ENCODE results near the gene RET. TPM values are rescaled to one million over a fixed set of nuclear protein-coding genes. Genes with fewer than 3 reads are reported as not detected.

Gene RET
- total and polyA plus RNA-seq, 2 of the 8 experiments (the other 6 are each of a cell fraction or from before 2014, with no cell fraction given) = 6.7 to 8.4 TPM

DNA sequence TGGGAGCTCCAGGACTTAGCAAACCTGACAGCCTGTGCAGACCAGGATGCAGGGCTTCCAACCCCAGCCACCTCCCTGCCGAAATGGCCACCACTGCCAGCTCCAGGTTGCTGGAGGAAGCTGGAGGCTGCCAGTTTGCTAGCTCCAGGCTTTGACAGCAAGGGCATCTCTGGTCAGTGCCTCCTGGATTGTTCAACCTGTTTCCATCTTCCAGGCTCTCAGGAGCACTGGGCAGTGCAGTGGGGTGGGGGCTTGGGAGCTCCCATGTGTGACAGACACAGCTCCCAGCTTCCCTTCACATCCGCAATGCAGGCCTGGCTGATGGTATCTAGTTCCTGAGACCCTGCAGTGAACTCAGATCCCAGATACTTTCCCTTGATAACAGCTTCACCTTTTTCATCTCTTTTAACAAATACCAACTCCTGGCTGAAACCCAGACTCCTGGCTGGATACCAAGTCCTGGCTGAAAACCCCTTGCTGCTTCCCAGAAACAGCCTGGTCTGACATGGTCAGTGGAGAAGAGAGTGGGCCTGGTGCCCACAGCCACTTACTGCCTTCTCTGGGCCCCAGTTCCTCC lies 20.8 kb upstream of the RET start:
- Histone ChIP-seq H3K27me3 (replicated peaks in 1 of 4; ENCODE audit: control insufficient read depth in 3 of 4, extremely low read depth in 1 of 4, insufficient read depth in 3 of 4, low read length in 3 of 4) (no peaks in the 10 kb centered on the region), H3K18ac (ENCODE audit: extremely low read depth, low read length) (no peak overlapping the region), H4K91ac (replicated peaks; ENCODE audit: insufficient read length, low read length) (no peak overlapping the region), H4K5ac (ENCODE audit: insufficient read length, low read depth, low read length) (no peak overlapping the region), H3K4ac (replicated peaks; ENCODE audit: insufficient read length, low read depth, low read length) (no peak overlapping the region), H3K56ac (replicated peaks; ENCODE audit: insufficient read length, low read depth, low read length) (no peak overlapping the region), H3K79me2 (ENCODE audit: control insufficient read depth in 1 of 2, insufficient read depth in 2 of 2, low read length in 2 of 2) (no peaks in the 10 kb centered on the region), H2AFZ (ENCODE audit: low read length) (no peak overlapping the region), H3K4me3 (ENCODE audit: extremely low read depth in 1 of 4, insufficient read depth in 2 of 4, low read depth in 3 of 4, low read length in 4 of 4) (no peak overlapping the region), H2AK5ac (ENCODE audit: low read depth, low read length) (no peak overlapping the region), H4K8ac (ENCODE audit: extremely low read depth, insufficient read depth, low read length) (no peak overlapping the region; the same call in 1 of the 2 replicates), H3K36me3 (ENCODE audit: control insufficient read depth in 2 of 4, insufficient read depth in 4 of 4, low read length in 3 of 4) (no peaks in the 10 kb centered on the region), H3K9ac (replicated peaks in 1 of 4; ENCODE audit: extremely low read depth in 1 of 4, low read depth in 3 of 4, low read length in 3 of 4) (no peak overlapping the region), H2BK120ac (replicated peaks; ENCODE audit: low read depth, low read length) (no peak overlapping the region), H2BK15ac (ENCODE audit: low read length) (no peak overlapping the region), H2BK20ac (ENCODE audit: low read length) (no peak overlapping the region), H2BK12ac (ENCODE audit: low read depth, low read length) (no peak overlapping the region), H4K20me1 (replicated peaks in 1 of 2; ENCODE audit: control insufficient read depth in 1 of 2, insufficient read depth in 2 of 2, low read length in 2 of 2) (no peaks in the 10 kb centered on the region), H2BK5ac (ENCODE audit: low read depth, low read length) (no peak overlapping the region; the same call in 1 of the 2 replicates), H3K4me2 (ENCODE audit: insufficient read depth in 1 of 2, low read depth in 2 of 2, low read length in 2 of 2) (no peak overlapping the region), H3K4me1 (replicated peaks in 1 of 4; ENCODE audit: control insufficient read depth in 3 of 4, insufficient read depth in 4 of 4, low read length in 3 of 4) (no peaks in the 10 kb centered on the region; a peak in 1 of 7 replicates), H3K14ac (ENCODE audit: insufficient read length) (no peak overlapping the region), H3K27ac (ENCODE audit: low read depth, low read length) (no peak overlapping the region), H3K23me2 (ENCODE audit: low read depth, low read length) (no peaks in the 10 kb centered on the region), H3K79me1 (ENCODE audit: low read depth, low read length) (no peaks in the 10 kb centered on the region), H3K9me3 (ENCODE audit: insufficient read depth in 2 of 2, low read depth in 1 of 2, low read length in 1 of 2) (no peaks in the 10 kb centered on the region), H3K23ac (ENCODE audit: insufficient read length) (no peak overlapping the region)
- CTCF ChIA-PET (ENCODE audit: partially characterized antibody) = interaction anchor here (0.8 to 1.6 kb wide), 6 partner anchors 10 to 185 kb away, joined by 3 to 4 read pairs (median 3); no protein-coding TSS in a partner anchor
- FAIRE-seq = no peak
- no peak for DNase-seq (ENCODE audit: low read depth in 1 of 2, low spot score in 2 of 2)
- 89% methylated on average over 2 of the region's 2 CpGs; no CpG with 5 or more reads in 1 of the 2 experiments for WGBS, 2 experiments (ENCODE audit: extremely low coverage in 1 of 2, insufficient coverage in 1 of 2, insufficient read length in 1 of 2, insufficient replicate concordance in 2 of 2, low coverage in 1 of 2, low lambda C conversion rate in 2 of 2, missing lambda C conversion rate in 1 of 2)
- POLR2A ChIA-PET (ENCODE audit: partially characterized antibody) = interaction anchor here (0.8 kb wide), 1 partner anchor 112 kb away, joined by 3 read pairs; no protein-coding TSS in a partner anchor
- no peak for TF ChIP-seq ASH2L (IDR thresholded peaks at IDR 0.05; ENCODE audit: low read length)
- TF ChIP-seq MAFK (IDR thresholded peaks at IDR 0.05; ENCODE audit: low read depth, low read length) = no peak
- no peak for TF ChIP-seq CTBP2 (IDR thresholded peaks at IDR 0.05; ENCODE audit: borderline replicate concordance, insufficient read depth, insufficient read length, low read length)
- no peak for TF ChIP-seq TAF1 (IDR thresholded peaks at IDR 0.05; ENCODE audit: low read depth, low read length)
- no peak for TF ChIP-seq BACH1 (IDR thresholded peaks at IDR 0.05; ENCODE audit: low read length)
- TF ChIP-seq KDM5A (IDR thresholded peaks at IDR 0.05; ENCODE audit: low read length) = no peak
- TF ChIP-seq E2F6 (IDR thresholded peaks at IDR 0.05) = no peak
- TF ChIP-seq CTCF (IDR thresholded peaks at IDR 0.05; ENCODE audit: control extremely low read depth in 1 of 3, insufficient read depth in 1 of 3, low read depth in 1 of 3, low read length in 3 of 3) = no peak
- no peak for TF ChIP-seq GTF2F1 (IDR thresholded peaks at IDR 0.05; ENCODE audit: borderline replicate concordance, low read depth, low read length)
- no peak for TF ChIP-seq SP4 (IDR thresholded peaks at IDR 0.05; ENCODE audit: low read length)
- no peak for TF ChIP-seq SRF (IDR thresholded peaks at IDR 0.05; ENCODE audit: low read depth, low read length)

All from H1 (cell line).